ENCODE measurements around the gene TRPV6.

TRPV6 gene

DNA sequence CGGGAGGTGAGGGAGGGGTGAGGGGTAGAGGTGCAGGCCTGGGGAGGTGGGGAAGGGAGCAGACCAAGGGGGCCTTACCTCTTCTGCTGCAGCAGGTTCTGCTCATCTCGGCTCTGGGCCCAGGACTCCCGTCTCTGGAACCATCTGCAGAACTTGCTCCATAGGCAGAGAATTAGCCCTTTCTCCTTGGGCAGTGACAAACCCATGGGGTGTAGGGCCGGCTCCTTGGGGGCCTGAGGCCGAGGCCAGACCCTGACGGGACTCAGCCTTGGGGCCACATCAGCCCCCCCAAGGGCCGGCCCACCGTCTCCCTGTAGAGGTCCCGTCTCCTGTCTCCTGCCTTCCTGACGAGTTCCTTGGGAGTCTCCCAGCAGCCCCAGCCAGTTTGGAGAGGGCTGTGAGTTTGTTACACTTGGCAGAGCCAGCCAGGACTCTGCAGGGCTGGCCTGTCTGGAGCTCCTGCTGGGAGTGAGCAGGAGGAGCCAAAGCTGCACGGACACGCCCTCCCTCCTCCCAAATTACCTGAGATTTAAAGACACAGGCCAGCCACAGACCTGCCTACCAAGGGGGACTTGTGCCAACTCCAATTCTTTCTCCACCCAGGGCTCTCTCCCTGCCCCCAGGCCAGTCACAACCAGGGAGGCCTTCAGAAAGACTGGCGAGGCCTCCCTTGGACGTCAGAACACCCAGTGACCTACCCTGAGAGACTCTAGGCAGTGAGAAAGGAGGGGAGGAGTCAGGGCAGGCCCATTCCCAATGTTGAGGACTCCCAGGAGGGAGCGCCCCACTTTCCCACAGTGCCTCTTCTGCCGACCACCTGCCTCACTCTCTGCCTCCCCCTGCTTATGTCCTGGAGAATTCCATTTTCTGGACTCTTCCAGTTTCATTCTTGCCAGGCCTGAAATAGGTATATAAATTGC lies at the start of gene TRPV6:
Gene TRPV6, minus strand, starts transcription at position 435 of the 920 bp plus-strand sequence.
- no peak for FAIRE-seq

DNA sequence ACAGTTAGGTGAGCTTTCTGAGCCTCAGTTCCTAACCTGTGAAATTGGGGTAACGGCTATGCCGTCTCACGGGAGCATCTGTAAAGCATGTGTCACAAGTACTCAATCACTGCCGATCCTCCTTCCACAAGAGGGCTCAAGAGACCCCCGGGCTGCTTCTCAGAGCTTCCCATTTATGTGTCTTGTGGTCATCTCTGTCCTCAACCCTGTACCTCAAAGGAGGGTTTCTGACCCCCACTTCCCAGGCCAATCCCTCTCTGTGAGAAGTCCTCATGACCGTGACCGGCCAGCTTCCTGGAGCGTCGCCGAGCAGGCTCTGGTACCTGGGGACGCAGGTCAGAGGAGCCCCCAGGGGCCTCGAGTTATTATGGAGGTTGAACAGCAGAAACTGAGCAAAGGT lies 48.5 kb upstream of the TRPV6 start:
- no peak for FAIRE-seq

DNA sequence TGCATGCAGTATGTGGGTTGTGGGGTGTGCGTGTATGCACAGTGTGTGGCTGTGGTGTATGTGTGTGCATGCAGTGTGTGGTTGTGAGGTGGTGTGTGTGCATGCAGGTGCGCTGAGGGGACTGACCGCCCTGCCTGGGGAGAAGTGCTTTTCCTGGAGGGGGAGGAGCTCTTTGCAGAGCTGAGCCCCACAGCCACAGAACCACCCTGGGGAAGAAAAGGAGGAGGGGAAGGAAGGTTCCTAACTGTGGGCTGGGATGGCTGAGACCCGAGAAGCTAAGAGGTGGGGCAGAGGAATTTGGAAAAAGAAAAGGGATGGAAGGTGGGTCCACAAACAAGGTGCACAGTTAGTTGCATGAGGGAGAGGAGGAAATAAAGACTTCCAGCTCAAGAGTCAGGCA lies 48.1 kb upstream of the TRPV6 start, which contains the start of gene TRPV5:
Gene TRPV5, minus strand, starts transcription at position 123 of the 400 bp plus-strand sequence. CDS start 287 bp downstream, outside the sequence.
- no peak for FAIRE-seq

DNA sequence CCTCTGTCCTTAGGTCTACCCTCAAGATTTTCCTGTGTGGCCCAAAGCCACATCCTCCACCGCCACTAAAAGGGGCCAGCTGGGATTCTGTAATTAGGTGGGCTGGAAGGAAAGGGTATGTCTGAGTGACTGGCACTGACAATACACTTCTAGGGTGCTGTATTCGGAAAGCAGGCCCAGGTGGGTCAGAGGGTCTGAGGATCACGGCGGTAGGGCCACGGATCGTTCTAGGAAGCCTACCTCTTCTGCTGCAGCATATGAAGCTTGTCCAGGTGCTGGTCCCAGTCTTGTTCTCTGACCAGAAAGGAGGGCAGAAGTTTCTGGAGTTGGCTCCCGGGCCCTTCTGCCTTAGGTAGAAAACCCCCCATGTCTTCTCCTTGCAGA lies 47.5 kb upstream of the TRPV6 start:
- FAIRE-seq = no peak

DNA sequence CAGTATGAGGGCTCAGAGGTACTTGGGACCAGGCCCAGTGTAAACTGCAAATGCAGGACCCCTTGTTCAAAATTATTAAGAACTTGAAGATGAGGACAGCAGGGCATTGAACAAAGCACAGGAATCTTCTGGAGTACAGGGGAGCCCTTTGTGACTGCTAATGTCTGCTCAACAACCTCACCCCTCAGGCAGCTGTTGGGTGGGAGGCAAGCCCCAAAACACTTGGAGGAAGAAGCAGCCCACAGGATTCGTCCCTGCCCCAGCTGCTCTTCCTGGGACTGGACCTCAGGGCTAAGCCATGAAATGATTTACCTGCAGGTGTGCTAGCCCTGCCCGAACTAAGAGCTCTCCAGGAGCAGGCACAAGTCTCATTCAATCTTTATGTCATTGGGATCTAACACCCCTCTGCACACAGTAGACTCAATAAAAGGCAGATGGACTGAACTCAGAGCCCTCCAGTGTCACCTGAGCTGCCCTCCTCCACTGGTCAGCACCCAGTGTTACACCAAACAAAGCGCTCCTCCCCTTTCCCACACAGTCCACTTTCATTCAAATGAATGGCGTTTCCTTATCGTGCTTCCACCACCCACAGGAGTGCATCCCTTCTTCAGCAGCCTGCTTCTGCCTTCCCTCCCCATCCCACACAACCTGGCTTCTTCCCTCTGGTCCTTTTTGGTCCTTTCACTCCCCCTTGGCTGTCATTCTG lies 47.0 kb upstream of the TRPV6 start:
- no peak for FAIRE-seq

DNA sequence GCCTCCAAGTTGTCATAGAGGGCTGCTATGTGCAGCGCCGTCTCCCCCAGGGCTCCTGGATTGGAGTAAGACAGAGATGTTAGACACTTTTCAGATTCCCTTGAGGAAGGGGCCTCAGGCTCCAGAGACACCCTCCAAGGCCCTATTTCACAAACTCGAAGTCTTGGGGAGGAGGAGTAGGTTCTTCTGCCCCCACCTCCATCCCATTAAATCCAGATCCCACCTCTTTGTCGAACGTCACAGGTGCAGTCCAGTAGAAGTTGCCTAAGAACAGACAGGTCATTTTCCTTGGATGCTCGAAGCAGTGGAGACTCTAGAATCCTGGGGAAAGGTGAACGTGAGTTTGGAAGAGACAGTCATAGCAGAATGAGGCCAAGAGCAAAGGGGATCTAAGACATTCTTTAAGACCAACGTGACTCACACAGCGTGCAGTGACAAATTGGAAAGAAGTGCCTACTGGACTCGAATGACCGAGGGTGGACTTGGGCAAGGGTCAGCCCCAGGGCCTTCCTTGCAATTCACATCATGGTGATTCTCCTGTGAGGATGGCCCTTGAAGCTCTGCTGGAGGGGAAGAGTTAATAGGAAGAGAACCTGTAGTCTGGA lies 44.7 kb upstream of the TRPV6 start:
- no peak for FAIRE-seq

DNA sequence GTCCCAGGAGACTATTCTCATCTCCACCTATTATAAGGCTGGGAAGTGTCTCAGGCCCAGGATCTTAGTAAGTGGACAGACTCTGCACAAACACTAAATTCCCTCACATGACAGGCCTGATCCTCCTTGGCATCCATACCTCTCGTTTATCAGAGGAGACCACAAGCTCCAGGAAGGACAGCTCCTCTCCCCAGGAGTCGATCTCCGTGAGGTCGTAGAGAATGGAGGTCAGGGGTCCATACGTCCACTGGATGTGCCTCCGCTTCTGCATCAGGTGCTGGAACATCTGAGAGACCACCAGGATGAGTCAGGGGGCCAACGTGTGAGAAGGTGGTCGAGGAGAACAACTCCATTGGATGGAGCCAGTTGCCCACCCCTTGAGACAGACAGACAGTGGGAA lies 42.4 kb upstream of the TRPV6 start:
- FAIRE-seq = no peak

DNA sequence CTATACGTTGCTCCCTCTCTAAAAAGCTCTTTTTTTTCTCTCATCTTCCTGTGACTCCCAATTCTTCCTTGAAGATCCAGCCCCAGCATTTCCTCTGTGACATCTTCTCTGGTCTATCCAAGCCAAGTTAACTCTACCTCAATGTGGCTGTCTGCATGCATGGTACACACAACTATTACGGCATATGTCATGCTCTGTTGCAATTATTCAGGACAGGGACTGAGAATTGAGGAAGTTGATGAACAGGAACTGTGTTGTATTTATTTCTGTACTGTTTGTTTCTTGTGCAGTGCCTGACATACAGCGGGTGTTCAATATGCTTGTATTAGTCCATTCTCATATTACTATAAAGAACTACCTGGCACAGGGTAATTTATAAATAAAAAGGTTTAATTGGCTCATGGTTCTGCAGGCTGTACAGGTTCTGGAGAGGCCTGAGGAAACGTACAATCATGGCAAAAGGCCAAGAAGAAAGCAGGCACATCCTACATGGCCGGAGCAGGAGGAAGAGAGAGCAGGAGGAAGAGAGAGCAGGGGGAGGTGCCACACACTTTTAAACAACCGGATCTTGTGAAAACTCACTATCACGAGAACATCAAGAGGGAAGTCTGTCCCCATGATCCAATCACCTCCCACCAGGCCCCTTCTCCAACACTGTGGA lies 41.7 kb upstream of the TRPV6 start:
- no peak for FAIRE-seq

DNA sequence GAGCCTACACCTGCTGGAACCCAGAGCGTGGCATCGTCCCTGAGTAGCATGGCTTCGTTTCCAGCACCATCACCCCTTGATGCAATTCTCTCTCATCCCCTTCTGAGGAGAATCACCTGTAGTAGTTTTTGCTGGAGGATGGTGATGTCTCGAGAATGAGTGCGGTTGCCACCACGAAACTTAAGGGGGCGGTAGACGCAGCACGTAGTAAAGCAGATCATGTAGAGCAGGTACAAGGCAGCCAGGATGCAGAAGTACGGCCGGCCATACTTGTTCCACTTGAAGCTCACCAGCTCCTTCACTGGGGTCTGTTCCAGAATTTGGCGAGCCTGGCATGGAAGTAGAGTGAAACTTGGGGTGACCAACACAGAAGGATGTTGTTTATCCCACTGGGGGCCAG lies 39.9 kb upstream of the TRPV6 start:
- no peak for FAIRE-seq

DNA sequence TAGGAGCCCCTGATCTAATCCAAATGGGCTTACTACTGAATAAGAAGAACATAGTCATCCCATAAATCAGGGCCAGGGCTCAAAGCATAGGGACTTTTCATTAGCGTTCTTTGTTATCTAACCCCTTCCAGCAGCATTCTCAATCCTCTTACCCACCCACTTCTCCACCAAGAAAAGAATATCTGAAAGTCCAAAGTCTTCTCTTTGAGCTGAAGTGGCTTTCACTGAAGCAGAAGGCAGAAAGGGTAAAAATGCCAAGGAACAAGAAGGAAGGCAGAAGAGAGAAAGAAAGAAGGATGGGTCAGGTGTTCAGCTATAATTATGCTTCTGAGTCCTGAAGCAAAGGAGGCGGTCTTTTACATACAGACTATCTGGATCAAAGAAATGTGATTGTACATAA lies 37.8 kb upstream of the TRPV6 start:
- no peak for FAIRE-seq

DNA sequence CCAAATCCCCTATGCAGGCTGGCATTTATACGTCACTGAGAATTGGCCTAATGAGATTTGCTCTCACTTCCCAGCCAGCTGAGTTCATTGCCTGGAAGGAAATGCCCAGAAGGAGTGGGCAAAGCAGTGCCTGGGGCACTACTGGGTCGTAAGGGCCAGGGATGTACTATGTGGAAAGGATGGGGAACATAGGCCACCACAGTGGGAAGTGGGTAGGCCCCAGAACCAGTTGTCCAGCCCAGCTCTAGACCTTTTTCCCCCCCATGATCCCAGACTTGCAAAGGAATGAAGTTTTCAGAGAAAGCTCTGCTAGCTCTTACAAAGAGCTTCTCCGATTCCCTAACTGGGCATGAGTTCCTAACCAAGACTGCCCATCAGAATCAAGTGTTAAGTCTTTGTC lies 34.1 kb upstream of the TRPV6 start:
- no peak for FAIRE-seq

DNA sequence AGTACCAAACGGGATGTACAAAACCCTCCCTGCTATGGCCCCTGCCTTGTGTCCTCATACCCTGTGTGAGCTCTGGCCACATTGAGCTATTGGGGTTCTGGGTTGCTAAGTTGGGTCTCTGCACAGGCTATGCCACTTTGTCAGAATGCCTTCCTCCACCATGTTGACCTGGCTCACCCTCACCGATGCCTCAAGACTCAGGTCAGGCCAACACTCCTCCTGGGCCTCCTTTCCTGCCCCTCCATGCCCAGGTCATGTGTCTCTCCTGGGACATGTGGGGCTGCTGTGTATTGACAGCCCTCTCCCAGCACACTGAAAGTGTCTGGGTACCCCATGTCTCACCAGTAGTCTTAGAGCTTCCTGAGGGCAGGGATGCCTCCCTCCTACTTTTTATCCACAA lies 33.4 kb upstream of the TRPV6 start:
- no peak for FAIRE-seq

DNA sequence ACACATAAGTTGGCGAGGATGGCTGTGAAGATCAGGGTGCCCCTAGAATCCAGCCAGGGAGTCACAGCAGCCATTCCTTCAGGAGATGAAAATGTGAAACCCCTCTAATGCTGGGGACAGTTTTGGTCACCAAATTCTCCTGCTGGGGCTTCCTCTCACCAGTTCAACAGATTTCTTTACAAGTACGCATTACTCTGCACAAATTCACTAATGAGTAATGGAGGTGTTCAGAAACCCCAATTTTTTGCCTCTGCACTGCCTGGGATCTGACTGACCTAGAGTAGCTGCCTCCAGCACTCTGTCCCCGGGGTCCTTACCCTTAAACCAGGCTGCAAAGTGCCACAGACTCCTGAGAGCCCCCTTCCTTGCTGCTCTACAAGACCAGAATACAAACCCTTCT lies 31.9 kb upstream of the TRPV6 start:
- FAIRE-seq = no peak

DNA sequence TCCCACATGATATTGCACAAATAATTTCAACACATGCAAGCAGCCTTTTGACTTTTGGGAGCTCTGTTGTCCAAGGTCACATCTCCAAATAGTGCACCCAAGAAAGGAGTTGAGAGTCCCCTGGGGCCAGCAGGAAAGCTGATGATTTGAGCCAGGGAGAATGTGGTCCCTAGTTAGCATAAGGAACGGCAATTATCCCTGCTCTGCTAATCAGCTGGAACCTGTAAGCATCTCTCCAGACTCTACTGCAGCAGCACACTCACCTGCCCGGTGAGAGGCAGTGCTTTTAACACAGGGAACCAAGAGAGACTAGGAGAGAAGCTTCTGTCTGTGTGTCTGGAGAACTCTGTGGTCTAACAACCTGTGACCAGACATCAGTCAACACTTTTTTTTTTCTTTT lies 31.0 kb upstream of the TRPV6 start:
- no peak for FAIRE-seq

DNA sequence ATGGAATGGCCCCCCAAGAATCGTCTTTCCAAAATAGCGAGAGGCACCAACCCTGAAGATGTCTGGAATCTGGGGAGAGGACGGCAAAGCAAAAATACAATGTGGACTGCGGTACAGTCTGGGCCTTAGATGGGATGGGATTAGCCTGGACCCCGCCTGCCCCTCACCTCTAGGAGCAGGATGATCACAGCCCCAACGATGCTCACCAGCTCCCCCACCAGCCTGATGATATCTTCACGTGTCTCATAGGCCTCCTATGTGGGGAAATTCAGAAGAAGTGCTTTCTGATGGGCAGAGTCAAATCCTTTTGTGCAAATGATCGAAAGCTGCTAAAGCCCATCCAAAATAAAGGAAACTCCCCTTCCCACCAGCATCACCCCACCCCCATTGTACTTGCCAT lies 29.8 kb upstream of the TRPV6 start:
- FAIRE-seq = no peak

DNA sequence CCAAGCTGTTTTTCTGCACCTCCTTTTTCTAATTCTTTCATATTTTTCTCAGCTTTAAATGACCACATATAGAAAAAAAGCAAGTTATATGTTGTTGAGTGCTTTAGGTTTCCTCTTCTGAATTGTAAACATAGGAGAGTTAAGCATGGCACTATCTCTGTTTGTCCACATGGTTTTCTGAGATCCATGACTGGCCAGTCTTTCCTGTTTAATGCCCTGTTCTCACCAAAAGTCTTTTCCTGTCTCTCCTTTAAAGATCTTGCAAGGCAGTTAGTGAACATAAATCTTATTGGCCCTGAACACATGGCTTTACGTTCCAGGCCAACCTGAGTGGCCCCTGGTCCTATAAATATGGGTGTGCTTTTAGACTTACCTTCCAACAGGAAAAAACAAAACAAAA lies 28.6 kb upstream of the TRPV6 start:
- FAIRE-seq = no peak

DNA sequence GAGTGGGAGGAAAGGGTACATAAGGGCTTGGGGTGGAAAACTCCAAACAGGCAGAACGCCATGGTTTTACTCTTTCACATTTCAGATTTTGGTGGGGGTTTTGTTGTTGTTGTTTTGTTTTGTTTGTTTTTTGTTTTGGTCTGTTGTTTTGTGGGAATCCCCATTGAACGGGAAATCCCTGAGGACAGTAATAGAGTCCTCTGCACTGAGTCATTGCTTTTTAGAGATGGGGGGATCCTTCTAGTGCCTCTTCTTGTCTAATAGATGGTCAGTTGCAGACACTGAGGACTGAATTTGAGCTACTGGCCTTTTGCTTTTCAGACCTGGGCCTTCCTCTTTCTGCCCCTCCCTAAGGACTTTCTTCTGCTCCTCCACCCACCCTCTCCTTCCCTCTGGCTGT lies 28.0 kb upstream of the TRPV6 start:
- FAIRE-seq = no peak

DNA sequence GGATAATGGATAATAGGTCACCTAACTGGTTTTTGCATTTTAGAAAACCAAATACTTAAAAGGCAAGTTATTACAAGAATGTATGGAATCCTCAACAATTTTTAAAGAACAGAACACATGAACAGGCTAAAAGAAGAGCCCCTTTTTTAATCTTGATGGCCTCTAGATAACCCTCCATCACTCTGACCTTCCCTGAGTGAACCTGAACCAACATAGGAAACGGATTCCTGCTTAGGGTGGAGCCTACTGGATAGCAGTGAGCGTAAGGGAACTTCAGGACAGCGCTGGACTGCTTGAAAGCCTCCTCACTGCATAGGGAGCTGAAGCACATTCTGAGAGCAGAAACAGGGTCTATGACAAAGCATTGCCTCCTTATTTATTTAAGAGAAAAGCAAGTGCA lies 27.5 kb upstream of the TRPV6 start:
- no peak for FAIRE-seq

DNA sequence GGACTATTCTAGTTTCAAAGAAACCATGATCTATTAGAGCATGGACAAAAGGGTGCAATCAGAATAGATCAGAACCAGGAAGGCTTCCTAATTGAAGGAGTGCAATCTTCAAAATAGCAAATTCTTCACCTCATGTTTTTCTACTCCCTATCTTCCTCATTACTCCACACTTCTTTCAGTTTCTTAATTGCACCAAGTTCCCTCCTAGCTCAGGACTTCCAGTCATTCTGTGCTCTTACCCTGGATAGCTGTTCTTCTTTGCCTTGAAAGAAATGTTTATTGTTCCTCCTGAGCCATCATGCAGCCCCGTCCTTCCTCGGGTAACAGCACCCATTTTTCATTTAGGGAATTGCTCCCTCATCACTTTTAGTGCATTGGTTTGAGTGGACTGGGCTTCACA lies 24.9 kb upstream of the TRPV6 start:
- FAIRE-seq = no peak

DNA sequence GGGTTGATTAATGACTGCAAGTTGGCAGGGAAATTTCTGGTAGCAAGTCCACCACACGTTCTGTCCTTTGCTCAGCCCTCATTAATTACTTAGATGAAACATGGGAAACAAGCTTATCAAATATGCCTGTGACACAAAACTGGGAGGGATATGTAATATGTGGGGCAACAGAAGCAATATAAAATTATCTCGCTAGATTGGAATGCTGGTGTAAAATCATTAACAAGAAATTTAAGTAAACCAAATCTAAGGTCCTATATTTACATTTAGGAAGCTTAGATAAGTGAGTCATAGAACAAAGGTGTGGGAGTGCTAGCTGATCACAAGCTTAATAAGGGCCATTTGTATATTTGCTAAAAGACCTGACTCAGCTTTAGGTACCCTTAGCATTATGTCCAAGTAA lies 24.5 kb upstream of the TRPV6 start:
- FAIRE-seq = peak; percentile 86

DNA sequence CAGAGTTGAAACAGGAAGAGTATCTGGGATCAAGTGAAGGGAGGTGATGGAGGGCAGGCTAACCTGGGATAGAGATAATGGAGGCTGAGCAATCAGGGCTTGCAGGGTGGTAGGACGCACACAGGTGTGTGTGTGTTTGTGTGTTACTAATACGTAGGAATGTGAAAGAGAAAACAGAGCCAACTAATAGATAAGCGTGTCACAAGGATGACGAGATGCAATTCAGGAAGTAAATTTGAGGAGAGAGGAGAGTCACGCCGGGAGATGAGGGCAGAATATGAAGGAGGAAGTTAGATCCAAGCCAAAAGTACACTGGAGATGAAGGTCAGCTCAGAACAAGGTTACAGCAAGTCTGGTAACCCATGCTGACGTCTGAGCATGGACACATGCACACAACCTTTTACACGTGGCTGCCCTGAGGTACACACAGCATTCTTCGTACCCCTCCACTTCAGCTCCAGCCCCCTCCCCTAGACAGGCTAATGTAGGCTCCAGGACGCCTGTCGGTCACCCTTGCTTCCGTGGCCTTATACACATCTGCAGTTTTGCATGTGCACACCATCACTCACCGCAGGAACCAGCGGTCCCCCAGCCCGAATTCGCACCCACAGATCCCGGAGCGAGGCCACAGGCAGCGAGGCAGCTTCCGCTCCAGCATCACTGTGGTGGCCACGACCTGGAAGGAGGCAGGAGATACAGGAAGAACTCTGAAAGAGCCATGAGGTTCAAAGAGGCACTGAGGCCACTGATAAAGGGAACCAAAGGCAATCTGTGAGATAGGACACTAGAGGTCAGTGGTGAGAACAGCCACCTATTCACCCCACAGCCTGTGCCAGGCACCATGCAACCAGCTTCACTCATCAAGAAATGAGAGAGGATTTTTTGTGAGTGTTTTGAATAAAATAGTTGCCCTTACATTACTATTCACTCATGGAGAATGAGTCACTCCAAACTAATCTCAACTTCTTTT lies 23.7 kb upstream of the TRPV6 start:
- no peak for FAIRE-seq

DNA sequence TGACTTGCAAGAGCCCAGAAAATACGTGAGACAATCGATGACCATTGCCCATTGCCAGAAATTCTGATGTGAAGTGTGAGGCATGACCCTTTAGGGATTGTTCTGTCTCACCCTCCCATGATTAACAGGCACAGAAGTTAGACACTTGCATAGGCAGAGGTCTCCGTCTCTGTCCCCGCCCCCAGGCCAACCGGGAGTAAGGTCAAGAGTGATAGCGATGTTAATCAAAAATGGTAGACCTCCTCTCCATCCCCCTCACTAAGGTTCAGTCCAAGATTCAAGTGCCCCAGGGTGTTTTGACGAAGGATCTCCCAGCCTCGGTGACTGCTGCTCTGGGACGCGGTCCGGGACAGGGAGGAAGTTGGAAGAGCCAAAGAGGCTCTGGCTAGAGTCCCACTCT lies 22.7 kb upstream of the TRPV6 start:
- no peak for FAIRE-seq
